Mesothelial cell of epicardium (in vitro differentiated cells): ENCODE data around the gene PROKR1. TPM values are rescaled to one million over a fixed set of nuclear protein-coding genes. Genes with fewer than 3 reads are reported as not detected.

ENCODE experiments used
- DNase-seq, 2 experiments: peaks; one replicate each; pipeline ENCODE4 v3.0.0; 2021; ENCODE audit warnings: low spot score in 2 of 2; ENCODE audit not compliant: unreplicated experiment in 2 of 2
- H3K27ac Mint-ChIP-seq: 2 replicates; pipeline ENCODE4 v1.8.0; 2021; ENCODE audit warnings: mixed read lengths
- H3K27me3 Mint-ChIP-seq: 2 replicates; pipeline ENCODE4 v1.8.0; 2021; ENCODE audit warnings: low read depth, mixed read lengths
- H3K36me3 Mint-ChIP-seq: 2 replicates; pipeline ENCODE4 v1.8.0; 2021; ENCODE audit warnings: mixed read lengths
- H3K4me1 Mint-ChIP-seq: 2 replicates; pipeline ENCODE4 v1.8.0; 2021; ENCODE audit warnings: mixed read lengths
- H3K4me3 Mint-ChIP-seq: 2 replicates; pipeline ENCODE4 v1.8.0; 2021; ENCODE audit warnings: mild to moderate bottlenecking, moderate library complexity, mixed read lengths
- H3K9me3 Mint-ChIP-seq: 2 replicates; pipeline ENCODE4 v1.8.0; 2021; ENCODE audit warnings: mixed read lengths
- CTCF ChIP-seq: fragments of 200-600 bp; sonication (generic); IDR thresholded peaks from one replicate; pipeline ENCODE4 v1.5.0; 2021; ENCODE audit warnings: antibody characterized with exemption; ENCODE audit not compliant: unreplicated experiment
- total RNA-seq: library from RNA; stranded (reverse); gene quantifications from 3 replicates; pipeline ENCODE4 v1.2.1, GENCODE V29; 2021

The PROKR1 gene
- total RNA-seq, 1 donor from 2014 or later, result 0.09 TPM

- peaks cover 4% of the 10 kb centered on the region for H3K4me1 Mint-ChIP-seq
- no peak for TF ChIP-seq CTCF
- H3K9me3 Mint-ChIP-seq, result peaks cover 18% of the 10 kb centered on the region
- H3K27me3 Mint-ChIP-seq, result no peaks in the 10 kb centered on the region
- peaks cover 4% of the 10 kb centered on the region for H3K36me3 Mint-ChIP-seq
- H3K27ac Mint-ChIP-seq, result no peak overlapping the region
- no peak overlapping the region for H3K4me3 Mint-ChIP-seq
- DNase-seq, result no peak
These were observed 40.8 kb downstream of the PROKR1 start for GRCh38 chr2:68684197-68684596.

- Mint-ChIP-seq H3K36me3 (no peaks in the 10 kb centered on the region), H3K9me3 (peaks cover 8% of the 10 kb centered on the region), H3K4me1 (peaks cover 16% of the 10 kb centered on the region), H3K27me3 (no peaks in the 10 kb centered on the region), H3K4me3 (no peak overlapping the region), H3K27ac (no peak overlapping the region)
- TF ChIP-seq CTCF, result no peak
- DNase-seq, result no peak
These were observed 42.8 kb downstream of the PROKR1 start for GRCh38 chr2:68686178-68686577.

GRCh38 chr2:68687018-68687417 lies 43.6 kb downstream of the PROKR1 start:
- H3K27me3 Mint-ChIP-seq, result no peaks in the 10 kb centered on the region
- TF ChIP-seq CTCF, result no peak
- no peak for DNase-seq
- no peak overlapping the region for H3K27ac Mint-ChIP-seq
- H3K4me3 Mint-ChIP-seq, result no peak overlapping the region
- no peaks in the 10 kb centered on the region for H3K9me3 Mint-ChIP-seq
- no peaks in the 10 kb centered on the region for H3K36me3 Mint-ChIP-seq
- H3K4me1 Mint-ChIP-seq, result peaks cover 16% of the 10 kb centered on the region

- TF ChIP-seq CTCF, result no peak
- no peak for DNase-seq
- Mint-ChIP-seq H3K27me3 (peaks cover 3% of the 10 kb centered on the region), H3K4me3 (no peak overlapping the region), H3K36me3 (no peaks in the 10 kb centered on the region), H3K27ac (no peak overlapping the region), H3K4me1 (peaks cover 38% of the 10 kb centered on the region), H3K9me3 (no peaks in the 10 kb centered on the region)
These were observed 46.5 kb downstream of the PROKR1 start for GRCh38 chr2:68689553-68690537.

- H3K27ac Mint-ChIP-seq, result no peak overlapping the region
- H3K4me3 Mint-ChIP-seq, result no peak overlapping the region
- peaks cover 38% of the 10 kb centered on the region for H3K4me1 Mint-ChIP-seq
- no peaks in the 10 kb centered on the region for H3K36me3 Mint-ChIP-seq
- no peak for TF ChIP-seq CTCF
- H3K27me3 Mint-ChIP-seq, result peaks cover 3% of the 10 kb centered on the region
- no peak for DNase-seq
- H3K9me3 Mint-ChIP-seq, result no peaks in the 10 kb centered on the region
These were observed 47.5 kb downstream of the PROKR1 start for GRCh38 chr2:68690851-68691250.
